ENCODE measurements around the gene DLG5. TPM values are rescaled to one million over a fixed set of nuclear protein-coding genes. Genes with fewer than 3 reads are reported as not detected.

DLG5 gene
- total and polyA plus RNA-seq, 7 donors, result 6.0 to 78.1 (median 41.0) TPM

- no peak overlapping the region for H3K4me3 ChIP-seq
- H3K27ac ChIP-seq, result no peak overlapping the region
- H3K36me3 ChIP-seq, result peaks cover 5 to 97% (median 55%) of the 10 kb centered on the region in 4 donors
- WGBS, 2 donors, result 53 to 86% methylated on average over 7 of the region's 7 CpGs
- DNase-seq, result no peak
- intact Hi-C loops (cut with DNase I), result no loop called here
- no peak for TF ChIP-seq POLR2A (IDR thresholded peaks at IDR 0.05)
- no peak for TF ChIP-seq EP300 (IDR thresholded peaks at IDR 0.05)
- no peak for TF ChIP-seq CTCF (IDR thresholded peaks at IDR 0.05)
- TF ChIP-seq POLR2AphosphoS5 (IDR thresholded peaks at IDR 0.05), result no peak
- H3K9me3 ChIP-seq, result no peaks in the 10 kb centered on the region
- no peaks in the 10 kb centered on the region for H3K27me3 ChIP-seq
- H3K4me1 ChIP-seq, result no peaks in the 10 kb centered on the region
Measured at GRCh38 chr10:77824908-77825307, 101.6 kb downstream of the DLG5 start.

- Histone ChIP-seq H3K27ac (no peak overlapping the region), H3K4me1 (no peaks in the 10 kb centered on the region), H3K27me3 (no peaks in the 10 kb centered on the region), H3K36me3 (peaks cover 14 to 97% (median 55%) of the 10 kb centered on the region in 4 donors), H3K4me3 (no peak overlapping the region), H3K9me3 (no peaks in the 10 kb centered on the region)
- TF ChIP-seq CTCF (IDR thresholded peaks at IDR 0.05) (no peak), POLR2A (IDR thresholded peaks at IDR 0.05) (no peak)
- WGBS, 2 donors, result 90 to 94% methylated on average over 10 of the region's 10 CpGs
- no peak for DNase-seq
- intact Hi-C loops (cut with DNase I), result no loop called here
Measured at GRCh38 chr10:77823811-77824542, 102.6 kb downstream of the DLG5 start.

- 82 to 91% methylated on average over 12 of the region's 12 CpGs for WGBS, 2 donors
- no peaks in the 10 kb centered on the region for H3K9me3 ChIP-seq
- TF ChIP-seq EP300 (IDR thresholded peaks at IDR 0.05), result no peak
- TF ChIP-seq POLR2AphosphoS5 (IDR thresholded peaks at IDR 0.05), result no peak
- no peak for TF ChIP-seq POLR2A (IDR thresholded peaks at IDR 0.05)
- TF ChIP-seq CTCF (IDR thresholded peaks at IDR 0.05), result no peak
- peaks cover 35 to 97% (median 67%) of the 10 kb centered on the region in 4 donors for H3K36me3 ChIP-seq
- H3K4me1 ChIP-seq, result no peaks in the 10 kb centered on the region
- H3K27ac ChIP-seq, result no peak overlapping the region
- no peak for DNase-seq
- H3K27me3 ChIP-seq, result no peaks in the 10 kb centered on the region
- no peak overlapping the region for H3K4me3 ChIP-seq
- intact Hi-C loops (cut with DNase I), result no loop called here
Measured at GRCh38 chr10:77821551-77821950, 105.0 kb downstream of the DLG5 start.

- no peak overlapping the region for H3K4me3 ChIP-seq
- intact Hi-C loops (cut with DNase I), result no loop called here
- no peak for DNase-seq
- peaks cover 40 to 97% (median 69%) of the 10 kb centered on the region in 4 donors for H3K36me3 ChIP-seq
- no peaks in the 10 kb centered on the region for H3K27me3 ChIP-seq
- no peak overlapping the region for H3K27ac ChIP-seq
- H3K4me1 ChIP-seq, result no peaks in the 10 kb centered on the region
- WGBS, 2 donors, result 95 to 96% methylated on average over 15 of the region's 15 CpGs
- TF ChIP-seq POLR2A (IDR thresholded peaks at IDR 0.05), result no peak
- no peak for TF ChIP-seq EP300 (IDR thresholded peaks at IDR 0.05)
- no peak for TF ChIP-seq POLR2AphosphoS5 (IDR thresholded peaks at IDR 0.05)
- no peak for TF ChIP-seq CTCF (IDR thresholded peaks at IDR 0.05)
- no peaks in the 10 kb centered on the region for H3K9me3 ChIP-seq
Measured at GRCh38 chr10:77821036-77821435, 105.5 kb downstream of the DLG5 start.

GRCh38 chr10:77820349-77820748 is 106.2 kb downstream of the DLG5 start:
- Histone ChIP-seq H3K4me1 (peaks cover 0 to 4% (median 0%) of the 10 kb centered on the region in 4 donors), H3K9me3 (no peaks in the 10 kb centered on the region), H3K27me3 (no peaks in the 10 kb centered on the region), H3K36me3 (peaks cover 47 to 98% (median 72%) of the 10 kb centered on the region in 4 donors), H3K27ac (no peak overlapping the region), H3K4me3 (no peak overlapping the region)
- intact Hi-C loops (cut with DNase I), result no loop called here
- 81 to 91% methylated on average over 9 of the region's 9 CpGs for WGBS, 2 donors
- no peak for TF ChIP-seq CTCF (IDR thresholded peaks at IDR 0.05)
- TF ChIP-seq EP300 (IDR thresholded peaks at IDR 0.05), result no peak
- TF ChIP-seq POLR2A (IDR thresholded peaks at IDR 0.05), result no peak
- TF ChIP-seq POLR2AphosphoS5 (IDR thresholded peaks at IDR 0.05), result no peak
- DNase-seq, result no peak
